ENCODE data around the gene SPRED2. TPM values are rescaled to one million over a fixed set of nuclear protein-coding genes. Genes with fewer than 3 reads are reported as not detected.

Gene SPRED2
- total and polyA plus RNA-seq, 8 donors: 6.4 to 23.3 (median 11.5) TPM

GRCh38 chr2:65453916-65454315, 21.5 kb upstream of the SPRED2 start:
- 92 to 100% (median 100%) methylated on average over 1 of the region's 1 CpG for WGBS, 5 donors
- H3K36me3 ChIP-seq: no peaks in the 10 kb centered on the region
- no peak for DNase-seq
- H3K27me3 ChIP-seq: no peaks in the 10 kb centered on the region
- H3K4me3 ChIP-seq: no peak overlapping the region
- no peak overlapping the region for H3K27ac ChIP-seq
- no peaks in the 10 kb centered on the region for H3K9me3 ChIP-seq
- intact Hi-C loops (cut with DNase I; ENCODE audit: low total_unique reads): no loop called here
- TF ChIP-seq CTCF (IDR thresholded peaks at IDR 0.05): no peak
- TF ChIP-seq POLR2A (IDR thresholded peaks at IDR 0.05): no peak
- TF ChIP-seq POLR2AphosphoS5 (IDR thresholded peaks at IDR 0.05): no peak
- no peak for TF ChIP-seq EP300 (IDR thresholded peaks at IDR 0.05)
- H3K4me1 ChIP-seq: no peaks in the 10 kb centered on the region

- Histone ChIP-seq H3K27me3 (no peaks in the 10 kb centered on the region), H3K27ac (no peak overlapping the region), H3K4me1 (no peaks in the 10 kb centered on the region), H3K9me3 (no peaks in the 10 kb centered on the region), H3K4me3 (no peak overlapping the region), H3K36me3 (no peaks in the 10 kb centered on the region)
- 53 to 69% (median 63%) methylated on average over 4 to 5 of the region's 5 CpGs for WGBS, 5 donors
- DNase-seq: no peak
- intact Hi-C loops (cut with DNase I; ENCODE audit: low total_unique reads): no loop called here
- no peak for TF ChIP-seq POLR2AphosphoS5 (IDR thresholded peaks at IDR 0.05)
- TF ChIP-seq EP300 (IDR thresholded peaks at IDR 0.05): no peak
- TF ChIP-seq POLR2A (IDR thresholded peaks at IDR 0.05): no peak
- TF ChIP-seq CTCF (IDR thresholded peaks at IDR 0.05): no peak
These were observed 19.9 kb upstream of the SPRED2 start for GRCh38 chr2:65452150-65452895.

- no peak for TF ChIP-seq EP300 (IDR thresholded peaks at IDR 0.05)
- TF ChIP-seq CTCF (IDR thresholded peaks at IDR 0.05): no peak
- no peak for TF ChIP-seq POLR2AphosphoS5 (IDR thresholded peaks at IDR 0.05)
- no peak for TF ChIP-seq POLR2A (IDR thresholded peaks at IDR 0.05)
- no peak overlapping the region for H3K27ac ChIP-seq
- H3K4me3 ChIP-seq: no peak overlapping the region
- H3K36me3 ChIP-seq: no peaks in the 10 kb centered on the region
- WGBS, 5 donors: 14 to 31% (median 22%) methylated on average over 1 of the region's 1 CpG
- no peaks in the 10 kb centered on the region for H3K9me3 ChIP-seq
- intact Hi-C loops (cut with DNase I; ENCODE audit: low total_unique reads): no loop called here
- H3K27me3 ChIP-seq: no peaks in the 10 kb centered on the region
- H3K4me1 ChIP-seq: no peaks in the 10 kb centered on the region
- no peak for DNase-seq
These were observed 18.4 kb upstream of the SPRED2 start for GRCh38 chr2:65450810-65451209.

GRCh38 chr2:65450393-65450792, 18.0 kb upstream of the SPRED2 start:
- Histone ChIP-seq H3K36me3 (no peaks in the 10 kb centered on the region), H3K9me3 (no peaks in the 10 kb centered on the region), H3K4me1 (no peaks in the 10 kb centered on the region), H3K4me3 (no peak overlapping the region), H3K27ac (no peak overlapping the region), H3K27me3 (no peaks in the 10 kb centered on the region)
- no peak for DNase-seq
- intact Hi-C loops (cut with DNase I; ENCODE audit: low total_unique reads): no loop called here
- TF ChIP-seq CTCF (IDR thresholded peaks at IDR 0.05) (no peak), POLR2AphosphoS5 (IDR thresholded peaks at IDR 0.05) (no peak), POLR2A (IDR thresholded peaks at IDR 0.05) (no peak), EP300 (IDR thresholded peaks at IDR 0.05) (no peak)
- WGBS, 5 donors: 78 to 93% (median 89%) methylated on average over 3 of the region's 3 CpGs

All from stomach (tissue), 9 donors.